HK-2 (cell line): Measurements from ENCODE around the gene DCUN1D2.

ENCODE experiments used
- DNase-seq: peaks from one replicate; pipeline ENCODE4 v3.0.0-alpha.2; 2018; ENCODE audit not compliant: unreplicated experiment

Gene DCUN1D2

DNA sequence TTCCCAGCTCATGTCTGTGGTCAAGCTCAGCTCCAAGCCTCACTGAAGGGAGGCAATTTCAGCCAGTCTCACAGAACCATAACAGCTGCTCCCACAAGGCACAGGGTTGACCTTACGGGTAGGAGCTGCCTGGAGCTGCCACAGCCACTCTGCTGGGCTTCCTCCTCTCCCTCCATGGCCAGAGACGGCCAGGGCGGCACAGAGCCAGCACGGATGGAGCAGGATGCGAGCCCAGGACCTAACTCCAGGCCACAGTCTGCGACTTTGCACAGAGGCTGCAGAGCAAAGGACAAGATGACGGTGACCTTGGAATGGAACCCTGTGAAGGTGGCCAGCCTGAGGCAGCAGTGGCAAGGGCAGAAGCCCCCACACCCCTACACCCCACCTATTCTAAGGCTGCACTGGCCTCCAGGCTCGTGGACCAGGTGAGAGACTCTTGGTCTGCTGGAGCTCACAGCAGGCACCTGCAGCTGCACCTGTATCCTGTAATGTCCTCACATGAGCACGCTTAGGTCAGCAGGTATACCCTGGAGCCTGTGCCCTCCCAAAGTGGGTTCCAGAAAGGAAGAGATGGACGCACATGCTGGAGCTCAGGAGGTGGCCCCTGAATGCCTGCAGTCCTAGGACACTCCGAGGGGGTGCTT, 66.9 kb downstream of the DCUN1D2 start:
- no peak for DNase-seq

DNA sequence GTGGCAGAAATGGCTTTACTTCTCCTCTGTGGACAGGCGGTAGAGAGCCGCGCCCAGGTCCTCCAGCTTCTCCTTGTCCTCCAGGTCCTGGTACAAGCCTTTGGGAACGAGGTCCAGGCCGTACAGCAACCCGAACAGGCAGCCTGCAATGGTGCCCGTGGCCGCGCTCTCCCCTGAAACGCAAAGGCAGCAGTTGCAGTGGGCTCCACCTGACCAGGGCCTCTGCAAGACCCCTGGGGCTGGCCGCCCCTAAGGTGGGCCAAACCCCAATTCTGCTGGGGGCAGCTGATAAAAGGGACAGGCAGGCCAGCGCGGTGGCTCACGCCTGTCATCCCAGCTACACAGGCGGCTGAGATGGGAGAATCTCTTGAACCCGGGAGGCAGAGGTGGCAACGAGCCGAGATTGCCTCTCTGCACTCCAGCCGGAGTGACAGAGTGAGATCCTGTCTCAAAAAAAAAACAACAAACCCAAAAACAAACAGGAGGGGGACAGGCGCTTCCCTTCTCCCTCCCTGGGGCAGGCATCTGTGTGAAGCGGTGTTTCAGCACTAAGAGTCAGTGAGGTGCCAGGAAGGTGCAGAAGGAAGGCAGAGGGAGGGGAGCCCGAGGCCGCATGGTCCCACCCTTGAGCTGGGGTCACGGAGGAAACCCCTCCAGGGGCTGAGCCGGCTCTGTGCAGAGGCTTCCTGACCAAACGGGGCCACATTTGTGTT, 67.5 kb downstream of the DCUN1D2 start:
- DNase-seq, result no peak

DNA sequence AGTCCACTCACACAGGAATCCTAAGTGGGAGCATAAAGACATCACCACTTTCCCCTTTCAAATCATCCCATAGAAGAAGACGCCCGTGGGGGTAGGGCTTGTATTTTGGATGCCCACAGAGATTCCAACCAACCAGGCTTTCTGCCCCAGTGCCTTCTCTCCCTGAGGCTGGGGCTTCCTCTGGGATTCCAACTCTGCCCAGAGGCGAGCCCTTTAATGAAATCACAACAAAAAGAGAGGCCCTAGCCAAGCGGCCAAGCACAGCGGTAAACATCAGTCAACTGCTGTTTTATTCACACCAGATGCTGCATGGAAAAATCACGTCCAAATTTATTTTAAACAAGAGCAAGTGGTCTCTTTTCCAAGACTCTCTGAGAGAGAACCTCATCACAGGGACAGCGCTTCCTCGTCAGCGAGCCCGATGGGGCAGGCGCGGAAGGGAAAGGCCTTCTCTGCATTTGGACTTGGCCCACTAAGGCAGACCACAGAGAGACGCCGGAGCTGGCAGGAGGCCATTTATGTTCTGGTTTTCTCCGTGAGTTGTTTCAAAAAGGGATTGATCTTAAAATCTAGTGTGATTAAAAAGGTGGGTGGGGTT, 68.7 kb downstream of the DCUN1D2 start:
- no peak for DNase-seq

DNA sequence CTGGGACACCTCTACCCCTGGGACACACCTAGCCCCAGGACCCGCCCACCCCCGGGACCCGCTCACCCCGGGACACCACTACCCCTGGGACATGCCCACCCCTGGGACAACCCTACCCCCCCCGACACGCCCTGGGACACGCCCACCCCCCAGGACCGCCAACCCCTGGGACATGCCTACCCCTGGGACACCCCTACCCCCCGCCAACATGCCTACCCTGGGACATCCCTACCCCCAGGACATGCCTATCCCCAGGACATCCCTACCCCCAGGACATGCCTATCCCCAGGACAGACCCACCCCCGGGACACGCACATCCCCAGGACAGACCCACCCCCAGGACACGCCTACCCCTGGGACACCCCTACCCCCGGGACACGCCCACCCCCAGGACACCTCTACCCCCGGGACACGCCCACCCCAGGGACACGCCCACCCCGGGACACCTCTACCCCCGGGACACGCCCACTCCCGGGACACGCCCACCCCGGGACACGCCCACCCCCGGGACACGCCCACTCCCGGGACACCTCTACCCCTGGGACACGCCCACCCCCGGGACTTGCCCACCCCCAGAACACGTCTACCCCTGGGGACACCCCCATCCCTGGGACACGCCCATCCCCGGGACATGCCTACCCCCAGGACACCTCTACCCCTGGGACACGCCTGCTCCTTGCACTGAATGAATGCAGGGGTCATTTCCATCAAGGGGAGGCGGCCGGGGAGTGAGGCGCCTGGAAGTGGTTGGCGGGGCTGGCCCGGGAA, 69.5 kb downstream of the DCUN1D2 start:
- no peak for DNase-seq

DNA sequence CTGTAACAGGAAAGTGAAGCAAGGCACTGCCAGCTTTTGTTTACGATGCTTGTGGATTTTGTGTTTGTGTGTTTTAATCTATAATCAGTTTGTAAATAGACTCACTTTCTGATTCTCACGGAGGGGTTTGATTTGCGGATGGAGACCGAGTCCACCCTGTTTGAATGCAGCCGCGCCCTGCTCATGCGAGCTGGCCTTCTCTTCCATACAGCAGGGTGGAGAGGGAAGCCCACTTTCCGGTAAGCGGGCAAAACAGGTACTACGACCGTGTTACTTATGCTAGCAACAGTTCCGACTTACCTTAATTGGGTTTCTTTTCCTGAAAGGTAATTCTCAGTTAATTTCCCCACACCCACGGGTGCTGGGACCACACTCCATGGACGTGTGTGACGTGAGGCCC, 70.3 kb downstream of the DCUN1D2 start:
- DNase-seq, result no peak

DNA sequence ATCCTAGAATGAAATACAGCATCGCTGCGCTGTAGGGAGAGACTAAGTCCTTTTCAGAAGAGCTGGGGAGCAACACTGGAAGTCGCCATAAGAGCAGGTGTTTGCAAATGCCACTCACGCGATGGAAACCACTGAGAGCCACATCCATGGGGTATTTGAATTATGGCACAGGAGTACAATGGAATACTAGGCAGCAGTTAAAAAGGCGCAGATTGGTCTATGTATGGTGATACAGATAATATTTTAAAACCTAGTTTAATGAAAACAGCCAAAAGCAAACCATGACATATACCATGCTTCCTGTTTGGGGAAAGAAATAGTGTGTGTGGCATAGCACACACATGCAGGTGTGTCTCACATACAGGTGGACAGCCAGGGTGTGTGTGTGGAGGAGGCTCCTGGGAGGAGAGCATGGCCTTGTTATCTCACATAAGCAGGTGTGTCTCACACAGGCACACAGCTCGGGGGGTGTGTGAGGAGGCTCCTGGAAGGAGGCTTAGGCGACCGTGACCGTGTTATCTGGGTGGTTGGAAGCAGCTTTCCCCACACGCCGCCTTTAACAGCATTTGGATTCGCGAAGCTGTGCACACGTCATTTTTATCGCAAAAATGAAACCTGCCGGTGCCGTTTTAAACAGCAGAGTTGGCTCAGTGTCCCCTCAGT, 70.8 kb downstream of the DCUN1D2 start:
- no peak for DNase-seq

DNA sequence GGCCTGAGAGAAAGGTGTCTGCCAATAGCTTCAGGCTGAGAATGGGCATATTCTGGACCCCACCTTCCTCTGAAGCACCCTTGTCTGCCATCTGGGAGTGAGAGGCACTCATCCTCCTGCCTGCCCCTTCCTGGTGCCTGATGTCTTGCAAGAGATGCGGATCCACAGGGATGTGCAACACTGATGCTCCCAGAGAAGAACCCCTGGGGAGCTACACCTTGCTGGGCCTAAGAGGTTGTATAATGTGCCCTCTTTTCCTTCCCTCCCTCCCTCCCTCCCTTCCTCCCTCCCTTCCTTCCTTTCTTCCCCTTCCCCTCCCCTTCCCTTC, 71.8 kb downstream of the DCUN1D2 start:
- DNase-seq, result no peak

DNA sequence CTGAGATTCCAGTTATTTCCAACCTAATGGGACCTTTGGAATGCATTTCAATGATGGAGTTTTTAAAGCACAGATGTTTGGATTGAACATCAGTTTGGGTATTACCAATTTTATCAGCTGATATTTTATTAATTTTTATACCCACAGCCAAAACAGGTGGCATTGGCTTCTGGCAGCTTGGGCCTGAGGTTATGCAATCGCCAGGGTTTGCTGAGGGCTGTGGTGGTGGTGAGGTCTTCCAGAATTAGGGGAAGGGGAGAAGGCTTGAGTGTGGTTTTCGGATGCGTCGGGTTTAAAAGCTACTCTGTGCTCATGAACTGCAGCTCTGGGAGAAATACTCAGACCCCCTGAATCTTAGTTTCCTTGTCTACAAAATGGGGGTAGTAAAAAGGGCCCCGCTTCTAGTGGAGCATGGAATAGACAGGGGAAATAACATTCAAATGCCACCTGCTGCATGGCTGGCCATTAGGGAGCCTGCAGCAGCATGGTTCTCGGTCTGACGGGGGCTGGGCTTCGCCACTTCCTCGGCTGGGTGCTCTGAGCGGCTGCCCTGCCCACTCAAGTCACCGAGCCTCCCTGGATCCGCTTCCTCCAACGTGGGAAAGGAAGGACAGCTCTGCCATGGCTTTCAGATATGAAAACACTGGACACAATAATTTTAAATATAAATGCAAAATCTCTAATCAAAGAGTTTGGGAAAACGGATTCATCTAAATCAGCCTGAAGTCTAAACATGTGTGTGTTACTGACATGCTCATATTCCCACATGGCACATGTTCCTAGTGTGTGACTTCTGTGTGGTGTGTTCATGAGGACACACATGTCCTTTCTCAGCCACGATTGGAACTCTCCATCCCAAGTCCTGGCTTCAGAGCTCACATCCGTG, 72.4 kb downstream of the DCUN1D2 start:
- no peak for DNase-seq

DNA sequence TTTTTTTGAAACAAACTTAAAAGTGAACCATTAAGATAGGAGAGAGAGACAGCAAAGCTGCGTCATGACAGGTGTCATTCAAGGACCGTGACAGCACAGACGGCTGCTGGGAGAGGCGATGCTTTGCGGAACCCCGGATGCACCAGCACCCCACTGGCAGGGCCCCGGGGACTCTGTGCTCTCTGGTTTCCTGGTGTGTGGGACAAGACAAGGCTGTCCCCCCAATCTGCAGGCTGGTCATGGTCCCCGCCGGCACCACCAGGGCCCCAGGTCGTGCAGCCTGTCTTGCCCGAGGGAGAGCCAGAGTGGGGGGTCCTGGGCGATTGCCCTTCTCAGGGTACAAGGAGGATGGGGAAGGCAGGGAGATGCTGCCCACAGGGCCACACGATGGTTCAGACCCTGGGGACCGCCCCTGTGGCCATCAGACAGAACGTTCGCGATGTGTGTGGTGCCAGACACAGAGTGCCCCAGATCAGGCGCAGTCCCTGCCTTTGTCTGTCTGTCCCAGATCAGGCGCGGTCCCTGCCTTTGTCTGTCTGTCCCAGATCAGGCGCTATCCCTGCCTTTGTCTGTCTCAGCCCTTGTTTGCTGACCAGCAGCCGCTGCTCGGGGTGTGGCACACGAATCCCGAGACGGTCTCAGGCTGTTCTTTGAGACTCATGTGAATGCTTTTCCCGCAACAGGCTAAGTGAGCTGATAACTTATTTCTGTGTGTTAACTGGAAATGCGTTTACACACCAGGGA, 73.3 kb downstream of the DCUN1D2 start:
- no peak for DNase-seq

DNA sequence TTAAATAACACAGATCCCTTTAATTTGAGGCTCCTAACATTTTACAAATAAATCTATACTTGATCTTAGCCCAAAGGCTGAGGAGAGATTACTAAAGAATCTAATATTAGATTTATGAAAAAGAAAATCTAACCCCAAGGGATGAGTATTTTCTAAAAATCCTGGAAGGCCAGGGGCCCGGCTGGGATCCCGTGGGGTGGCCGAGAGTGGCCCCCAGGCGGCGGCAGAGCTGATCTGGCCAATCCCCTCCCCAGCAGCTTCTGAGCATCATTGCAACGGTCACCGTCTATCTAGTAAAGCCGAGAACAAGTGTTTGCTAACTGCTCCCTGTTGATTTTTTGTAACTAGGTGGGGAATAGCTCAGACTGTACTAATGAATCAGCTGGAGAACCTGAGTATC, 74.7 kb downstream of the DCUN1D2 start:
- DNase-seq, result no peak

DNA sequence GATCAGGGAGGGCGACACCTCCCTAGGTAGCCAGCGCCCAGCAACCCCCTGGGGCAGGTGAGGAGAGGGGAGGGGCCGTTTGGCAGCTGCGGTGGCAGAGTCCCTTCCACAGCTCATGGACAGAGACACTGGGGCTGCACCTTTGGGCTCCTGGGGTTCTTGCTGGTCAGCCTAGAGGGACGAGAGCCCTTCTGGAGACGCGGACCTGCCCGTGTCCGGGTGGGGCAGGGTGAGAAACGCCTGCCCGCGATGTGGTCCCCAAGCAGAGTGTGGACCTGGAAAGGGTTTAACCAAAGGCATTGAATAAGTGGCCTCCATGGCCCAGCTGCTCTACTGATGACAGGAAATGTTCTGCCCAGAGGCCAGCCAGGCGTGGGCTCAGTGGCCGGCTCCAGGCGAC, 75.5 kb downstream of the DCUN1D2 start:
- DNase-seq, result no peak

DNA sequence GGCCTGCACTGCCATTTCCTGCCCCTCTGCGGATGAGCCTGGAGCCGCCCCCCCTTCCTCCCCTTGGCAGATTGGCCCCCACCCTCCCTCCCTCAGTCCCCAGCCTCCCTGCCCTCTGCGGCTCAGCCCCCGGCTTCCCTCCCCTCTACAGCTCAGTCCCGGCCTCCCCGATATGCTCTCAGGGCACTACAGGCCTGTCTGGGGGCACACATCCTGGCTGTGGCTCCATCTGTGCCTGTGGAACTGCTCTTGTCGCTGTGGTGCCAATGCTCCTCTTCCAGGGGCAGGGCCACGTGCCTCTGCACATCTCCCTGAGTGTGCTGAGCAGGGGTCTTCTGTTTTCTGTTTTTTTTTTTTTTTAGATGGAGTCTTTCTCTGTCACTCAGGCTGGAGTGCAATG, 76.2 kb downstream of the DCUN1D2 start:
- no peak for DNase-seq

DNA sequence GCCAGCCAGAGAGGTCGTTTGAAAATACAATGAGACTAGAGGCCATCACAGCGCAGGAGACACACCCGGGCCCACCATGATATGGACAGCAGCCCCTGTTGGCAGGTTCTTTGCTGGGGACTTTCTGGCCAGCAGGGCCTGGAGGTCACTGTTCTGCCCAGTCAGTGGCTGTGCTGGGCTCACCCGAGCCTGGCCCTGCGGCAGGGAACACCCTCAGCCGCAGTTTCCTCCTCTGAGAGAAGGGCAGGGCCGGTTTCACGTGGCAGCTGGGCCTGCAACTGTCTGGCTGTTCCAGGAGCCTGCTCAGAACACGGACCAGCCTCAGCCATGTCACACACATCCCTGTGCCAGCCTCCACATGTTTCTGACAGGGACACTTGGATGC, 76.6 kb downstream of the DCUN1D2 start:
- no peak for DNase-seq

DNA sequence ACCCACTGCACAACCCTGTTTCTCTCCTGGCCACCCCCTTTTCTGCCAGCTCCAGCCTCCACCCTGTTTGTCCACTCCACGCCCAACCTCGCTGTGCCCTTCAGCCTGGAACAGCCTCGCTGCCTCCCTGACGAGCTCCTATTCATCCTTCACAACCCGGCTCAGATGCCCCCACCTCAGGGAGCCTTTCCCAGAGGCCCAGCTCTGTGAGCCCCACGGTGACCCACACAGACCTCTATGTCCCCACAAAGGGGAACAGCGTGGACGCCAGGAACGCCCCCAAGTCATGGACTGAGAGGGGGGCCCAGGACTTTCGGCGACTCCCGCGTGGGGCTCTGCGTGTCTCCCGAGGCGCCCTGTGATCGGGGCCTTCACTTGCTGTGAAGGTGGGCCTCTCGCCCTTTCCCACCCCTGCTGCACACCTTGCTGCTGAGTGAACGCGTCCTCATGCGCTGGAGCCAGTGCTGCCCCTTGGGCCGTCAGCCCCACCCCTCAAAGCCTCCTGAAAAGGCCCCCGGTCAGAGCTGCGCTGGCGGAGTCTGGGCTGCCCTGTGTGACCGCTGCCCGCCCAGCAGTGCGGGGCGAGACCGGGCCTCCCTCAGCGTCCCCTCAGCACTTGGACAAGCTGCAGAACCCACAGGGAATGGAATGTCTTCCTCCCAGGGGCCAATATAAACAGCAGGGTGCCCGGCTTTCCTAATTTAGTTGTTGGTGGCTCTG, 77.2 kb downstream of the DCUN1D2 start:
- no peak for DNase-seq

DNA sequence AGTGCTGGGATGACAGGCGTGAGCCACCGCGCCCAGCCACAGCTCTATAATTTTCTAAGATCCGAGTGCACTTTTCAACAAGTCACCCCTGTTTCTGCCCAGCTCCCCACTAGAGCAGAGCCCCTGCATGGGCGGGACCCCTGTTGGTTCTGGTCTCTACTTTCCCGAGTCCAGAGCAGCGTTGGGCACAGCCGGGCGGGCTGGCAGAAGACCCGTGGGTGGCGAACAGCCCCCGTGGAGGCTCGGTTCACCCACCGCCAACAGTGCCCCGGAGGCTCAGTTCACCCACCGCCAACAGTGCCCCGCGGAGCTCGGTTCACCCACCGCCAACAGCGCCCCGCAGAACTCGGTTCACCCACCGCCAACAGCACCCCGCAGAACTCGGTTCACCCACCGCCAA, 78.1 kb downstream of the DCUN1D2 start:
- no peak for DNase-seq

DNA sequence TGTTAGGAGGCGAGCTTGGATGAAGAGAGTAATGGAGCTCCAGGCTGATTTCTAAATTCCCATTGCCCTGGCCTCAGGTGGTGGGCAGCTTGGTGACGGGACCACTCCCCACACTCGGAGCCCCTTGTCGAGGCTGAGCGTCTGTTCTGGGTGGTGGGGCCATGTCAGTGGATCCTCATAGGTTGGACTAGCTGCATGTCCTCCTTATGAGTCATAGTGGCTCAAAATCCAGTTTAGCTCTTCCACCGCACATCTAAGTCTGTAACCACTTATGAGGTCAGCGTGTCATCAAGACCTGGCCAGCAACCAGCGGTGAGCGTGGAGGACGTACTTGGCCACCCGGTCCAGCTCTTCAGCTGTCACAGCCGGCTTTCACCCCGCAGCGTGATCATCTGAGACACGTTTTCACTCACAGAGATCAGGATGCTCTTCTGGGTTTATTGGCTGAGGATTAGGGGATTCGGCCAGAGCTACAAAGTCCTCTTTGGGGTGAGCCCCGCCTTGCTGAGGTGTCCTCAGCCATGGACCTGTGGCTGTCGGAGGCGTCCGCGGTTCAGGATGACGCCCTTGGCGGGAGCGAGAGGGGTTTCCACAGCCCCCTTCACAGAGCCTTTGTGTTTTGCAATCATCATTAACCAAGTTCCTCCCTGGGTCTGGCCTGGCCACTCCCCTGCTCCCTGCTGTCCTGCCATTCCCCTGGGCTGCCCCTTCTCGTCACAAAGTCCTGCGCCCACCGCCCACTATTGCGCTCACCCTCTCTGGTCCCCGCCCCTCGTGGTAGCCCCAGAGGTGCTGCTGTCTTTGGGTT, 79.1 kb downstream of the DCUN1D2 start:
- DNase-seq, result peak; percentile 71

DNA sequence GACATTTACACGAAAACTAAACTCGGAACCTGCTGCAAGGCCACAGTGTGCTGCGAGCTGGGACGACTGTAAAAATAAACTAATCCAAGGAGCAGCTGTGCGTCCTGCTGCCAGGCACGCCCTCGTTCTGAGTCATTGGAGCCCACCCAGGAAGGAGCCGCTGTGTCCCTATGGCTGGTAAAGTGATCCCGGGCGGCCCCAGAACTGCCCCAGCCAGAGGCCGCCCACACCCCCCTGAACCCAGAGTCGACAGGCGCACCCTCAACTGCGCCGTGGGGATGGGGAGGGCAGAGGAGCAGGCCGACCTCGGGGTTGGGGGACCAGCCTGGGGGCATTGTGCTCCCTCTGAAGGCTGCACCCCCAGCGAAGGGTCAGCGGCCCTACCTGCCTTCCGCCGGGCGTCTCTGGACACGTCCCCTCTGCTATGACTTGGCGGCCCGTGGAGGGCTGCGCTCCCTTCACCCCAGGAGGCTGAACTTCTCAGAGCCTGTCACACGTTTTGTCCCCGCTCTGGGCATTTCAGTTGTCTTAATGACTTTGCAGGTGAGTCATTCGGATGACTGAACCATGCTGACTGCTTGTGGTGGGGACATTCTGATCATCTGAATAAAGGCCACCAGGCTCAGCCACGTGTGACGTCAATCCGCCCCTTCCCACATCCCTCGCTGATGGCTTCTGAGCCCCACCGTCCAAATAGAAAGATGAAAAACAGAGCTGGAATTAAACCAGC, 79.9 kb downstream of the DCUN1D2 start:
- peak; percentile 67 for DNase-seq

DNA sequence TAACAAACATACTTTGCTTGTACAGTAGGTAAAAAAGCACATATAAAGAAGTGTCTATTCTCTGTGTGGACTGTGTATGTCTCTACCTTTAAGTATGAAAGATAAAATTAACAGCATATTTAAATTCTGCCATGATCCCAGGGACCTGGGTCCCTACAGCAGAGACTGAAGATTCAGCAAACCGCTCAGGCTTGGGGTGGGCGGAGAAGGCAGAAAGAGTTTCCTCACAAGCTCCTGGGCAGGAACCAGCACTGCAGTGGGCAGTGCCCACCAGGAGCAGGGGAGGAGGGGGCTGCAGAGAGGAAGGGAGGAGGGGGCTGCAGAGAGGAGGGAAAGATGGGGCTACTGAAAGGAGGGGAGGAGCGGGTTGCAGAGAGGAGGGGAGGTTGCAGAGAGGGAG, 81.9 kb downstream of the DCUN1D2 start:
- DNase-seq, result no peak
